GM19099 (cell line): Measurements from ENCODE around the gene PCNX2.

ENCODE experiments used
- POLR2A ChIP-seq: IDR thresholded peaks from 3 replicates; pipeline ENCODE4 v1.6.1; 2011; ENCODE audit warnings: low read depth; ENCODE audit not compliant: insufficient read length; ENCODE audit errors: extremely low read depth

PCNX2 gene

GRCh38 chr1:233094691-233095090, 200.8 kb downstream of the PCNX2 start:
- no peak for TF ChIP-seq POLR2A

GRCh38 chr1:233094269-233094668, 201.3 kb downstream of the PCNX2 start:
- TF ChIP-seq POLR2A: no peak

GRCh38 chr1:233090746-233091494, 204.6 kb downstream of the PCNX2 start:
- TF ChIP-seq POLR2A: no peak

- TF ChIP-seq POLR2A: no peak
Measured at GRCh38 chr1:233089251-233089650, 206.3 kb downstream of the PCNX2 start.

GRCh38 chr1:233088613-233089012, 206.9 kb downstream of the PCNX2 start:
- no peak for TF ChIP-seq POLR2A

GRCh38 chr1:233086961-233087881, 208.3 kb downstream of the PCNX2 start:
- TF ChIP-seq POLR2A: no peak

- no peak for TF ChIP-seq POLR2A
Measured at GRCh38 chr1:233085566-233085965, 210.0 kb downstream of the PCNX2 start.

GRCh38 chr1:233082778-233083550, 212.6 kb downstream of the PCNX2 start:
- TF ChIP-seq POLR2A: no peak

GRCh38 chr1:233081735-233082134, 213.8 kb downstream of the PCNX2 start:
- no peak for TF ChIP-seq POLR2A

GRCh38 chr1:233080286-233080685, 215.2 kb downstream of the PCNX2 start:
- no peak for TF ChIP-seq POLR2A

GRCh38 chr1:233079574-233079973, 216.0 kb downstream of the PCNX2 start:
- TF ChIP-seq POLR2A: no peak

GRCh38 chr1:233078396-233078795, 217.1 kb downstream of the PCNX2 start:
- TF ChIP-seq POLR2A: no peak

GRCh38 chr1:233075915-233076295, 219.6 kb downstream of the PCNX2 start:
- TF ChIP-seq POLR2A: no peak

- no peak for TF ChIP-seq POLR2A
Measured at GRCh38 chr1:233066087-233066486, 229.4 kb downstream of the PCNX2 start.

- TF ChIP-seq POLR2A: no peak
Measured at GRCh38 chr1:233065685-233066084, 229.8 kb downstream of the PCNX2 start.
